CD8-positive, alpha-beta memory T cell (primary cell): Measurements from ENCODE around the gene C1QTNF1. TPM values are rescaled to one million over a fixed set of nuclear protein-coding genes. Genes with fewer than 3 reads are reported as not detected.

ENCODE experiments used
- CTCF ChIA-PET: fragments of 350-600 bp; sonication (Branson Sonifier 250); formaldehyde crosslinking; loops from one replicate; lab custom pipeline; 2021; ENCODE audit warnings: antibody characterized with exemption; lab: Charles Lee
- POLR2A ChIA-PET: fragments of 350-600 bp; sonication (Branson Sonifier 250); formaldehyde crosslinking; loops from one replicate; lab custom pipeline; 2021; ENCODE audit warnings: antibody characterized with exemption; lab: Charles Lee
- DNase-seq, 5 donors: peaks; one replicate each; pipeline versions ENCODE4 v3.0.0 to v3.0.0-alpha.2; 2020 to 2022; ENCODE audit warnings: mixed read lengths in 1 of 5
- H3K27ac ChIP-seq: one replicate; pipeline ENCODE4 v1.7.0; 2013; ENCODE audit warnings: low read depth, mild to moderate bottlenecking, low read length, moderate library complexity
- H3K27me3 ChIP-seq: 2 replicates; pipeline ENCODE4 v1.7.0; 2013; ENCODE audit warnings: low read length, mild to moderate bottlenecking; ENCODE audit not compliant: insufficient read depth, poor library complexity, severe bottlenecking
- H3K36me3 ChIP-seq: 2 replicates; pipeline ENCODE4 v1.7.0; 2013; ENCODE audit warnings: mild to moderate bottlenecking, low read length, moderate library complexity; ENCODE audit not compliant: insufficient read depth
- H3K4me1 ChIP-seq: 2 replicates; pipeline ENCODE4 v1.7.0; 2013; ENCODE audit warnings: mild to moderate bottlenecking, low read length, moderate library complexity; ENCODE audit not compliant: insufficient read depth
- H3K4me3 ChIP-seq: 2 replicates; pipeline ENCODE4 v1.7.0; 2013; ENCODE audit warnings: mild to moderate bottlenecking, low read length
- H3K9me3 ChIP-seq: 2 replicates; pipeline ENCODE4 v1.7.0; 2013; ENCODE audit warnings: mild to moderate bottlenecking, low read length
- H3K27ac Mint-ChIP-seq, 8 donors: one replicate each; pipeline ENCODE4 v1.8.0; 2020 to 2021; ENCODE audit warnings: mixed read lengths in 8 of 8, mild to moderate bottlenecking in 6 of 8, inconsistent platforms in 3 of 8, moderate library complexity in 3 of 8
- H3K27me3 Mint-ChIP-seq, 2 donors: one replicate each; pipeline ENCODE4 v1.8.0; 2020 to 2021; ENCODE audit warnings: mixed read lengths in 2 of 2, mild to moderate bottlenecking in 1 of 2, moderate library complexity in 1 of 2
- H3K36me3 Mint-ChIP-seq, 3 donors: one replicate each; pipeline ENCODE4 v1.8.0; 2020 to 2021; ENCODE audit warnings: mixed read lengths in 3 of 3, inconsistent platforms in 1 of 3, mild to moderate bottlenecking in 1 of 3
- H3K4me1 Mint-ChIP-seq, 3 donors: one replicate each; pipeline ENCODE4 v1.8.0; 2020 to 2021; ENCODE audit warnings: mixed read lengths in 3 of 3, inconsistent platforms in 1 of 3, mild to moderate bottlenecking in 1 of 3
- H3K4me3 Mint-ChIP-seq, 7 donors: one replicate each; pipeline ENCODE4 v1.8.0; 2020 to 2021; ENCODE audit warnings: mixed read lengths in 7 of 7, mild to moderate bottlenecking in 6 of 7, moderate library complexity in 4 of 7, inconsistent platforms in 2 of 7
- H3K9me3 Mint-ChIP-seq, 5 donors: one replicate each; pipeline ENCODE4 v1.8.0; 2020 to 2022; ENCODE audit warnings: mixed read lengths in 5 of 5, mild to moderate bottlenecking in 3 of 5, moderate library complexity in 2 of 5, inconsistent platforms in 1 of 5
- polyA plus RNA-seq: library from polyadenylated mRNA; unstranded; fragments of 300-500 nt; fragmentation: Illumina TruSeq; gene quantifications from one replicate; pipeline ENCODE4 v1.2.3, GENCODE V29; 2021
- total RNA-seq, 2 experiments: library from RNA; stranded (reverse); gene quantifications; one replicate each; pipeline ENCODE4 v1.2.3, GENCODE V29; 2021

C1QTNF1 gene
- total and polyA plus RNA-seq, 3 experiments from 2014 or later = 0.22 TPM; not detected in 2

DNA sequence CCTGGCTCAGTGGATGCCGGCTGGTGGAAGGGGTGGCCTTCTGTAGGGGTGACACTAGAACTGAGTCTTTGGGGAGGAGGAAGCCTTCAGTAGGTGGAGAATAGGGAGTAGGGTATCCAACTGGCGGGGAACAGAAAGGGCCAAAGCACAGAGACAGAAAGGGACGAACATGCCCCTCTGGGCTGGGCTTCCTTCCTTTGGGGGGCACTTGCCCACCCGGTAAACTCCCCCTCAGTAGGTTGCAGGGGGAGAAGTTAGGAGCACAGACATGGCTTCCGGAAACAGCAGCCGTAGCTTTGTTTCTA, 51.4 kb downstream of the C1QTNF1 start:
- peak in 1 of 5 donors; percentile 50 for DNase-seq
- peak overlapping the region; percentile 51 for H3K27ac ChIP-seq

DNA sequence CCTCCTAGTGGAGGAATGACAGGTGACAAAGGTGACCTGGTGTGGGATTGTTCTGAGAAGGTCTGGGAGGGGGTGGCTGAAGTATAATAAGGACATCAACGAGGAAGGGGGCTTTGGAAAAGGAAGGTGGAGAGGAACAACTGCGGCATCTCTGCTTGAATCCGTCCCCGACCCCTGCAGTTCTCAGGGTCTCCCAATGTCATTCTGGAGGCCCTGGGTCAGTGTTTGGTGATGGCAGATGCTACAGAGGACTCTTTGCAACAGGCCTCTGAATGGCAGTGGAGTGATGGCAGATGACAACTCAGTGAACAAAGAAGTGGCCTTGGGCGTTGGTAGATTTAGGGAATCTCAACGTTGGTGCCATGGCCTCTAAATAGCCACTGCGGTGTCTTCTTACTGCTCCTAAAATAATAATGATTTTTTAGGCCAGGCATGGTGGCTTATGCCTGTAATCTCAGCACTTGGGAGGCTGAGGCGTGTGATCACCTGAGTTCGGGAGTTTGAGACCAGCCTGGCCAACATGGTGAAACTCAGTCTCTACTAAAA, 52.0 kb downstream of the C1QTNF1 start:
- no peaks in the 10 kb centered on the region for H3K9me3 Mint-ChIP-seq

More for the DNA sequence above, 51.4 kb downstream of the C1QTNF1 start:
- H3K9me3 Mint-ChIP-seq = no peaks in the 10 kb centered on the region
- peaks cover 0 to 32% (median 7%) of the 10 kb centered on the region in 3 donors for H3K36me3 Mint-ChIP-seq
- POLR2A ChIA-PET = no interaction called here
- no peaks in the 10 kb centered on the region for H3K27me3 ChIP-seq
- peaks cover 12 to 22% (median 16%) of the 10 kb centered on the region in 3 donors for H3K4me1 Mint-ChIP-seq
- CTCF ChIA-PET = no interaction called here
- peaks cover 19% of the 10 kb centered on the region for H3K4me1 ChIP-seq
- peak overlapping the region; percentile 72 for H3K4me3 ChIP-seq
- peak overlapping the region; percentile 86 to 96 (median 88) for H3K4me3 Mint-ChIP-seq
- H3K27ac Mint-ChIP-seq = peak overlapping the region; percentile 69 to 97 (median 92)
- H3K36me3 ChIP-seq = peaks cover 7% of the 10 kb centered on the region
- H3K9me3 ChIP-seq = no peaks in the 10 kb centered on the region
- H3K27me3 Mint-ChIP-seq = no peaks in the 10 kb centered on the region

DNA sequence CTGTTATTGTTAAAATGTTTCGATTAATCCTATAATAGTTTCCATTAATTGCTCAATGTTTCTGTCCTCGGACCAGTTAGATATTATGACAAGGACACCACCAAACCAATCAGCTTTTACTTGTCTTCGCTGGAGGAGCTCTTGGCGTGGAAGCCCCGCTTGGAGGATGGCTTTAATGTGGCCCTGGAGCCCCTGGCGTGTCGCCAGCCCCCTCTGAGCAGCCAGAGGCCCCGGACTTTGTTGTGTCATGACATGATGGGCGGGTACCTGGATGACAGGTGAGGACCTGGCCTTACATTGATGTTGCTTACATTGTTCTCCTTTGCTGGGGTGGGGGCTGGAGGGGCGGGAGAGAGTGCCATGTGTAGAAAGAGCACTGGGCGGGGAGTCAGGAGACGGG, 53.6 kb downstream of the C1QTNF1 start:
- H3K9me3 ChIP-seq = no peaks in the 10 kb centered on the region
- CTCF ChIA-PET = interaction anchor here (1.5 kb wide), 1 partner anchor 9 kb away, joined by 4 read pairs; no protein-coding TSS in a partner anchor
- POLR2A ChIA-PET = no interaction called here
- no peak for DNase-seq
- peaks cover 0 to 51% (median 11%) of the 10 kb centered on the region in 3 donors for H3K36me3 Mint-ChIP-seq
- peaks cover 19% of the 10 kb centered on the region for H3K4me1 ChIP-seq
- H3K27ac ChIP-seq = no peak overlapping the region
- no peaks in the 10 kb centered on the region for H3K27me3 ChIP-seq
- H3K4me3 Mint-ChIP-seq = peak overlapping the region in 2 of 7 donors; percentile 43 to 88
- H3K27ac Mint-ChIP-seq = peak overlapping the region in 2 of 8 donors; percentile 2 to 82
- peaks cover 7% of the 10 kb centered on the region for H3K36me3 ChIP-seq
- H3K27me3 Mint-ChIP-seq = no peaks in the 10 kb centered on the region
- no peaks in the 10 kb centered on the region for H3K9me3 Mint-ChIP-seq
- peaks cover 14 to 22% (median 16%) of the 10 kb centered on the region in 3 donors for H3K4me1 Mint-ChIP-seq
- H3K4me3 ChIP-seq = no peak overlapping the region

More for the DNA sequence above, 52.0 kb downstream of the C1QTNF1 start:
- Histone ChIP-seq H3K27ac (peak overlapping the region; percentile 51), H3K27me3 (no peaks in the 10 kb centered on the region), H3K4me3 (peak overlapping the region; percentile 72), H3K36me3 (peaks cover 7% of the 10 kb centered on the region), H3K4me1 (peaks cover 19% of the 10 kb centered on the region), H3K9me3 (no peaks in the 10 kb centered on the region)
- Mint-ChIP-seq H3K27ac (peak overlapping the region; percentile 69 to 97 (median 92)), H3K36me3 (peaks cover 0 to 37% (median 9%) of the 10 kb centered on the region in 3 donors), H3K27me3 (no peaks in the 10 kb centered on the region), H3K4me3 (peak overlapping the region; percentile 86 to 96 (median 88)), H3K4me1 (peaks cover 12 to 22% (median 16%) of the 10 kb centered on the region in 3 donors)
- no peak for DNase-seq
- CTCF ChIA-PET = no interaction called here
- POLR2A ChIA-PET = no interaction called here

DNA sequence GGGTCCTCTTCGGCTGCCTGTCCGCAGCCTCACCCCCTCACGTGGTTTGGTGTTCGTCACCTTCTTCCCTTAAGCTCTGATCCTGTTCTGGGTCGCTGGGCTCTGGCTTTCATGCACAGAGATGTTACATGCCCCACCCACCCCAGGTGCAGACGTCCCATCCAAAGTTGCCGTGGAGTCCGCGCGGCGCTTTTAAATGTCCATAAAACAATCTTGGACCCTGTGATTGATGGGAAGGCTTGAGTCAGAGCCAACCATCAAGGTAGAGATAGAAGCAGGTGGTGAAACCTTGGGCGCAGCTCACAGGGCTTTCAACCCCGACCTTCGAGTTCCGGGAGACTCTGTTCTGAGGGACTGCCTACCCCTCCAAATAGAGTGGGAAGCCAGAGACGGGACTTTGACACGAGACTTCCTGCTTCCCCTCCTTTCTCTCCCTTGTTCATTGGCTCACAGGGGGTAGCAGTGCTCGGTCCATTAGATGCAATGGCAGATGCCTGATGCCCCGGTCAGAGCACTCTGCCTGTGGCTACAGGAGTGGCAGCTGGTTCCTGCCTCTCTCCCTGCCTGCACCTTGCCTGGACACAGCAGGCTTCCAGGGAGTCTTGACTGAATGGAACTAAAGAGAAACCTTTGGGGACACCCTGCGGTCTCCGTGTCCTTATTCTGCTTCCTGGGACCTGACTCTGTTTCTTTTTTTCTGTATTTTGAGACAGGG, 54.7 kb downstream of the C1QTNF1 start:
- Histone ChIP-seq H3K36me3 (peaks cover 7% of the 10 kb centered on the region), H3K4me1 (peaks cover 19% of the 10 kb centered on the region), H3K9me3 (no peaks in the 10 kb centered on the region), H3K4me3 (no peak overlapping the region), H3K27me3 (no peaks in the 10 kb centered on the region), H3K27ac (no peak overlapping the region)
- no peak for DNase-seq
- Mint-ChIP-seq H3K27me3 (no peaks in the 10 kb centered on the region), H3K4me3 (peak overlapping the region in 2 of 7 donors; percentile 12 to 54), H3K27ac (peak overlapping the region in 3 of 8 donors; percentile 42 to 71 (median 57)), H3K36me3 (peaks cover 0 to 60% (median 11%) of the 10 kb centered on the region in 3 donors), H3K9me3 (no peaks in the 10 kb centered on the region), H3K4me1 (peaks cover 14 to 22% (median 16%) of the 10 kb centered on the region in 3 donors)
- ChIA-PET CTCF (no interaction called here), POLR2A (no interaction called here)

DNA sequence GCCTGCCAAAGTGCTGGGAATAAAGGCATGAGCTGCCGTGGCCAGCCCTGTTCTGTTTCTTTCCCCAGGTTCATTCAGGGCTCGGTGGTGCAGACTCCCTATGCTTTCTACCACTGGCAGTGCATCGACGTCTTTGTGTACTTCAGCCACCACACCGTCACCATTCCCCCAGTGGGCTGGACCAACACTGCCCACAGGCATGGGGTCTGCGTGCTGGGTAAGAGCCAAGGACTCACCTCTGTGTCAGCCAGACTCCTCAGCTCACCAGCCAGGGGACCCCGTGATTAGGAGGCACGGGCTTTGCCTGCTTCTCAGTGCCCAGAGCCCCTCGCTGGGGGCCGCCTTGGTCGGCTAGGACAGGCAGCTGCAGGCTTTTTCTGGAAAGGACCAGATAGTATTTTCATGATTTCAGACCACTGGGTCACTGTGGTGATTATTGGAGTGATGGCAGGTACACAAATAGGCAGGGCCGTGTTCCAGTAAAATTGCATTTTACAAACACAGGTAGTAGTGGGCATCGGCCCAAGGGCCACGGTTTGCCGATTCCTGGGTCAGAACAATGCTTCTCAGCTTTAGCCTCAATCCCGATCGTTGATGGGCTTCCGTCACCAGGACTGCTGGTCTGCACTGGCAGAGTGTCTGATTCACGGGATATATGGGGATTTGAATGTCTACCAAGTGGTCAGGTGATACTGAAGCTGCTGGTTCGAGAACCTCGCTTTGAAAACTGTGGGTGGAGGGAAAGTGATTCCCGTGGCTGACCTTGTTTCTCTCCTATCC, 55.6 kb downstream of the C1QTNF1 start:
- peaks cover 11 to 18% (median 16%) of the 10 kb centered on the region in 3 donors for H3K4me1 Mint-ChIP-seq
- H3K36me3 ChIP-seq = peaks cover 7% of the 10 kb centered on the region
- CTCF ChIA-PET = no interaction called here

DNA sequence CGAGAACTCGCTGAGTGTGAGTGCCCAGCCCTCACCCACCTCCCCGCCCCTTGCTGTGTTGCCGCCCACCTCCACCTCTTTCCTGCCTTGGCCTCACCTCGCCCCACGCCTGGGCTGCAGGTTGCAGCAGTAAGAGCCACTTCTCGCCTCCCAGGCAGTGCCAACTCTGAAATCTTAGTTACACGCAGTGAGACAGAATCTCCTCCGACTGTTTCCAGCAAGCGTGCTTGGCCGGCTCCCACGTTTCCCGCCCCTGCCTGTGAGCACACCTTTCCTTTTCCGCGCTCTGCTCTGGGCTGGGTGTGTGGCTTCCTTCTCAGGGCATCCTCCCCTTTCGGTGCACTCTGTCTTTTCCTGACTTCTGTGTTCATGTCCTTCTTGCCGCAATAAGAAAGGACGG, 56.4 kb downstream of the C1QTNF1 start:
- H3K36me3 ChIP-seq = peaks cover 7% of the 10 kb centered on the region

More for the DNA sequence above, 55.6 kb downstream of the C1QTNF1 start:
- Mint-ChIP-seq H3K9me3 (no peaks in the 10 kb centered on the region), H3K27ac (no peak overlapping the region), H3K36me3 (peaks cover 0 to 70% (median 11%) of the 10 kb centered on the region in 3 donors), H3K27me3 (no peaks in the 10 kb centered on the region), H3K4me3 (no peak overlapping the region)
- Histone ChIP-seq H3K9me3 (no peaks in the 10 kb centered on the region), H3K27me3 (no peaks in the 10 kb centered on the region), H3K27ac (no peak overlapping the region), H3K4me1 (peaks cover 13% of the 10 kb centered on the region), H3K4me3 (no peak overlapping the region)
- POLR2A ChIA-PET = no interaction called here
- no peak for DNase-seq

DNA sequence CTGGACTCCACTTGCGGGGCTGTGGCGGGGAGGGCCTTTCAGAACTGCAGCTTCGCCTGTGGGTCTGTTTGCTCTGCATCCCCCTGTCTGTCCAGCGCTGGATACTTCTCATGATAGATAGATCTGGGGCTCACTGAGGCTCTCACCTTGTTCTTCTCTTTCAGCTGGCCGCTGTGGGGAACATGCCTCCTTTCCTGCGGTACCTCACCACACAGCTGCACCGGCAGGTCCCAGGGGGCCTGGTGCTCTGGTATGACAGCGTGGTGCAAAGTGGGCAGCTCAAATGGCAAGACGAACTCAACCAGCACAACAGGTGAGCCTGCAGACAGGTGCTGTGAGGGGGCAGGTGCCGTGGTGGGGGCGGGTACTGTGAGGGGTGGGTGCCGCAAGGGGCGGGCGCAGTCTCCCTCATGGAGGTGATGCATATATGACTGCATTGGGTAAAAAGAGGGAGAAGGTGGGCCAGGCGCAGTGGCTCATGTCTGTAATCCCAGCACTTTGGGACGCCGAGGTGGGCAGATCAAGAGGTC, 56.9 kb downstream of the C1QTNF1 start:
- Mint-ChIP-seq H3K9me3 (no peaks in the 10 kb centered on the region), H3K36me3 (peaks cover 0 to 76% (median 11%) of the 10 kb centered on the region in 3 donors), H3K4me3 (no peak overlapping the region), H3K4me1 (peaks cover 5 to 11% (median 9%) of the 10 kb centered on the region in 3 donors), H3K27me3 (no peaks in the 10 kb centered on the region), H3K27ac (peak overlapping the region in 1 of 8 donors; percentile 69)
- ChIA-PET POLR2A (interaction anchor here (0.6 kb wide), 1 partner anchor 13 kb away, joined by 3 read pairs; no protein-coding TSS in a partner anchor), CTCF (interaction anchor here (1.1 kb wide), 1 partner anchor 9 kb away, joined by 4 read pairs; no protein-coding TSS in a partner anchor)
- H3K36me3 ChIP-seq = peaks cover 7% of the 10 kb centered on the region
- H3K4me1 ChIP-seq = peaks cover 8% of the 10 kb centered on the region
- no peak overlapping the region for H3K4me3 ChIP-seq
- H3K27me3 ChIP-seq = no peaks in the 10 kb centered on the region
- no peak for DNase-seq
- no peak overlapping the region for H3K27ac ChIP-seq
- H3K9me3 ChIP-seq = no peaks in the 10 kb centered on the region

More for the DNA sequence above, 56.4 kb downstream of the C1QTNF1 start:
- Mint-ChIP-seq H3K36me3 (peaks cover 0 to 75% (median 11%) of the 10 kb centered on the region in 3 donors), H3K27ac (peak overlapping the region in 1 of 8 donors; percentile 17), H3K9me3 (no peaks in the 10 kb centered on the region), H3K27me3 (no peaks in the 10 kb centered on the region), H3K4me1 (peaks cover 10 to 15% (median 14%) of the 10 kb centered on the region in 3 donors), H3K4me3 (peak overlapping the region in 1 of 7 donors; percentile 79)
- ChIA-PET POLR2A (no interaction called here), CTCF (interaction anchor here (1.1 kb wide), 1 partner anchor 8 kb away, joined by 4 read pairs; no protein-coding TSS in a partner anchor)
- Histone ChIP-seq H3K4me3 (no peak overlapping the region), H3K27ac (no peak overlapping the region), H3K9me3 (no peaks in the 10 kb centered on the region), H3K27me3 (no peaks in the 10 kb centered on the region), H3K4me1 (peaks cover 12% of the 10 kb centered on the region)
- DNase-seq = no peak
